ENCODE data around the gene MCM3.

GRCh38 chr6:52328303-52328662 is 43.7 kb upstream of the MCM3 start:
- no peak for TF ChIP-seq EZH2 (IDR thresholded peaks at IDR 0.05)
- TF ChIP-seq POLR2AphosphoS5 (IDR thresholded peaks at IDR 0.05; ENCODE audit: borderline replicate concordance, low read depth, low read length) = no peak
